B cell (primary cell): ENCODE data around the gene PUDP. TPM values are rescaled to one million over a fixed set of nuclear protein-coding genes. Genes with fewer than 3 reads are reported as not detected.

Experiments used
- ATAC-seq: fragments of 200-7000 bp; cut with Tn5 transposase; one replicate; pipeline ENCODE4 v1.10.0; 2021; ENCODE audit warnings: low read depth, mild to moderate bottlenecking, moderate number of reproducible peaks, moderate library complexity
- CTCF ChIA-PET: fragments of 350-600 bp; sonication (Branson Sonifier 250); formaldehyde crosslinking; loops from one replicate; lab custom pipeline; 2021; ENCODE audit warnings: antibody characterized with exemption, inconsistent platforms; lab: Charles Lee
- POLR2A ChIA-PET: fragments of 350-600 bp; sonication (Branson Sonifier 250); formaldehyde crosslinking; loops from one replicate; lab custom pipeline; 2021; ENCODE audit warnings: antibody characterized with exemption; lab: Charles Lee
- DNase-seq: peaks from one replicate; pipeline ENCODE4 v3.0.0; 2013
- H2AFZ ChIP-seq: 2 replicates; pipeline ENCODE4 v1.6.1; 2012; ENCODE audit warnings: mild to moderate bottlenecking, low read depth, low read length; ENCODE audit not compliant: insufficient read depth, poor library complexity, severe bottlenecking
- H3K27ac ChIP-seq, 2 donors: 1 replicate in 1 of 2; 2 replicates in 1 of 2; pipeline ENCODE4 v1.5.1; 2012 to 2013; ENCODE audit warnings: low read length in 2 of 2, mild to moderate bottlenecking in 2 of 2, moderate library complexity in 1 of 2
- H3K27me3 ChIP-seq, 4 experiments: fragments of 200-600 bp in 1 of 4; sonication (generic) in 1 of 4; replicated peaks in 1 of 4; 1 replicate in 2 of 4; 2 replicates in 2 of 4; pipeline versions ENCODE4 v1.6.1 to v1.7.0; 2013 to 2016; ENCODE audit warnings: low read length in 3 of 4, mild to moderate bottlenecking in 2 of 4, mixed read lengths in 1 of 4, moderate library complexity in 1 of 4; ENCODE audit not compliant: insufficient read depth in 4 of 4, control insufficient read depth in 3 of 4; ENCODE audit errors: control extremely low read depth in 1 of 4
- H3K36me3 ChIP-seq, 2 experiments: replicated peaks in 1 of 2; 1 replicate in 1 of 2; 2 replicates in 1 of 2; pipeline versions ENCODE4 v1.6.1 to v1.7.1; 2013; ENCODE audit warnings: low read length in 1 of 2; ENCODE audit not compliant: insufficient read depth in 2 of 2, control insufficient read depth in 1 of 2; ENCODE audit errors: control extremely low read depth in 1 of 2, extremely low read depth in 1 of 2
- H3K4me1 ChIP-seq, 2 donors: fragments of 200-600 bp in 1 of 2; sonication (generic) in 1 of 2; 1 replicate in 1 of 2; 2 replicates in 1 of 2; pipeline versions ENCODE4 v1.5.1 to v1.6.1; 2013 to 2017; ENCODE audit warnings: low read length in 2 of 2; ENCODE audit not compliant: control insufficient read depth in 2 of 2, insufficient read depth in 2 of 2
- H3K4me2 ChIP-seq: replicated peaks from 2 replicates; pipeline ENCODE3; 2012; ENCODE audit warnings: mild to moderate bottlenecking, low read depth, low read length; ENCODE audit not compliant: poor library complexity, severe bottlenecking
- H3K4me3 ChIP-seq, 5 experiments: fragments of 200-600 bp in 1 of 5; sonication (generic) in 1 of 5; 1 replicate in 3 of 5; 2 replicates in 2 of 5; pipeline versions ENCODE4 v1.5.1 to v1.7.0; 2011 to 2016; ENCODE audit warnings: low read length in 4 of 5, mild to moderate bottlenecking in 4 of 5, low read depth in 2 of 5, control low read depth in 1 of 5, moderate library complexity in 1 of 5; ENCODE audit not compliant: insufficient read depth in 1 of 5; ENCODE audit errors: control extremely low read depth in 1 of 5, extremely low read depth in 1 of 5
- H3K79me2 ChIP-seq: fragments of 200-600 bp; sonication (generic); one replicate; pipeline ENCODE4 v1.6.0; 2016; ENCODE audit warnings: low read length; ENCODE audit not compliant: control insufficient read depth, insufficient read depth
- H3K9ac ChIP-seq: fragments of 200-600 bp; sonication (generic); 2 replicates; pipeline ENCODE4 v1.6.1; 2017; ENCODE audit warnings: mild to moderate bottlenecking, low read length, moderate library complexity
- H3K9me3 ChIP-seq, 3 donors: one replicate each; pipeline versions ENCODE4 v1.6.1 to v1.7.1; 2013; ENCODE audit warnings: low read length in 2 of 3; ENCODE audit not compliant: control insufficient read depth in 2 of 3, insufficient read depth in 1 of 3; ENCODE audit errors: control extremely low read depth in 1 of 3
- H4K20me1 ChIP-seq: 2 replicates; pipeline ENCODE4 v1.6.0; 2012; ENCODE audit warnings: mild to moderate bottlenecking, low read length; ENCODE audit not compliant: insufficient read depth, control insufficient read depth, poor library complexity, severe bottlenecking
- H3K27ac Mint-ChIP-seq: one replicate; pipeline ENCODE4 v1.8.0; 2021; ENCODE audit warnings: mixed read lengths
- H3K27me3 Mint-ChIP-seq: one replicate; pipeline ENCODE4 v1.8.0; 2021; ENCODE audit warnings: mixed read lengths
- H3K4me1 Mint-ChIP-seq: one replicate; pipeline ENCODE4 v1.8.0; 2021; ENCODE audit warnings: mixed read lengths
- H3K4me3 Mint-ChIP-seq: one replicate; pipeline ENCODE4 v1.8.0; 2021; ENCODE audit warnings: mixed read lengths
- H3K9me3 Mint-ChIP-seq: one replicate; pipeline ENCODE4 v1.8.0; 2022; ENCODE audit warnings: mixed read lengths; ENCODE audit not compliant: insufficient read depth
- CTCF ChIP-seq: fragments of 200-600 bp; IDR thresholded peaks from one replicate; pipeline ENCODE4 v1.8.0; 2022; ENCODE audit warnings: antibody characterized with exemption, mild to moderate bottlenecking
- EZH2 ChIP-seq: IDR thresholded peaks from 2 replicates; pipeline ENCODE4 v1.6.1; 2012; ENCODE audit warnings: borderline replicate concordance, low read depth, mild to moderate bottlenecking, moderate library complexity, low read length; ENCODE audit not compliant: insufficient read depth, poor library complexity, severe bottlenecking
- WGBS: methylation state at CpG from one replicate; pipeline ENCODE4 v1.1.5; 2013; ENCODE audit warnings: missing lambda C conversion rate; ENCODE audit not compliant: insufficient coverage; 5-methylcytosine and 5-hydroxymethylcytosine counted together
- intact Hi-C: fragments of 100-400 bp; cut with micrococcal nuclease; formaldehyde crosslinking; loops from one replicate; pipeline ENCODE4 v1.10.0; 2022
- polyA plus RNA-seq: library from polyadenylated mRNA; depleted of rRNA; stranded (reverse); fragments of >200 nt; gene quantifications from 2 replicates; pipeline ENCODE4 v1.2.3, GENCODE V29; 2012
- total RNA-seq, 2 donors: library from RNA; stranded (reverse); fragments of 120-200 nt in 1 of 2; gene quantifications; 1 replicate in 1 of 2; 2 replicates in 1 of 2; pipeline versions ENCODE4 v1.2.3 to v1.2.4, GENCODE V29; 2013 to 2022

The PUDP gene
- total and polyA plus RNA-seq, 2 donors (not counting 1 experiment from before 2014, with no cell fraction given), result 12.8 to 14.1 TPM

GRCh38 chrX:7192871-7193270, 44.9 kb upstream of the PUDP start:
- Histone ChIP-seq H3K36me3 (no peaks in the 10 kb centered on the region), H3K27me3 (no peaks in the 10 kb centered on the region), H3K9me3 (no peaks in the 10 kb centered on the region), H3K27ac (no peak overlapping the region), H4K20me1 (no peaks in the 10 kb centered on the region), H3K4me3 (no peak overlapping the region), H2AFZ (no peak overlapping the region), H3K9ac (no peak overlapping the region), H3K79me2 (no peaks in the 10 kb centered on the region), H3K4me1 (no peaks in the 10 kb centered on the region), H3K4me2 (no peak overlapping the region)
- DNase-seq, result no peak
- TF ChIP-seq CTCF (no peak), EZH2 (no peak)
- no peak overlapping the region for H3K27ac Mint-ChIP-seq
- no peak overlapping the region for H3K4me3 Mint-ChIP-seq
- intact Hi-C loops, result no loop called here
- ChIA-PET CTCF (interaction anchor here (0.7 kb wide), 1 partner anchor 1005 kb away, joined by 4 read pairs; no protein-coding TSS in a partner anchor), POLR2A (no interaction called here)
- ATAC-seq, result no peak
- WGBS, result no CpG with 5 or more reads among the region's 7 CpGs
- no peaks in the 10 kb centered on the region for H3K9me3 Mint-ChIP-seq
- H3K27me3 Mint-ChIP-seq, result no peaks in the 10 kb centered on the region
- peaks cover 2% of the 10 kb centered on the region for H3K4me1 Mint-ChIP-seq

GRCh38 chrX:7191681-7192110, 43.7 kb upstream of the PUDP start:
- Mint-ChIP-seq H3K9me3 (no peaks in the 10 kb centered on the region), H3K4me1 (peaks cover 2% of the 10 kb centered on the region), H3K4me3 (no peak overlapping the region), H3K27ac (no peak overlapping the region), H3K27me3 (no peaks in the 10 kb centered on the region)
- TF ChIP-seq CTCF (no peak), EZH2 (no peak)
- DNase-seq (no peak), ATAC-seq (no peak)
- H3K4me2 ChIP-seq, result no peak overlapping the region
- WGBS, result no CpG with 5 or more reads among the region's 2 CpGs
- H3K9ac ChIP-seq, result no peak overlapping the region
- H3K27me3 ChIP-seq, result no peaks in the 10 kb centered on the region
- intact Hi-C loops, result no loop called here
- no peaks in the 10 kb centered on the region for H3K9me3 ChIP-seq
- H3K36me3 ChIP-seq, result no peaks in the 10 kb centered on the region
- ChIA-PET POLR2A (no interaction called here), CTCF (interaction anchor here (0.9 to 1.4 kb wide), 4 partner anchors 10 to 515 kb away, joined by 3 read pairs; no protein-coding TSS in a partner anchor)
- H3K4me1 ChIP-seq, result no peaks in the 10 kb centered on the region
- no peaks in the 10 kb centered on the region for H4K20me1 ChIP-seq
- H3K27ac ChIP-seq, result no peak overlapping the region
- no peak overlapping the region for H3K4me3 ChIP-seq
- no peak overlapping the region for H2AFZ ChIP-seq
- no peaks in the 10 kb centered on the region for H3K79me2 ChIP-seq
